Measurements from ENCODE around the gene ZNF324.
A peak's percentile ranks its signal among the peaks of the same experiment; 100 is the strongest.

ZNF324 gene

DNA sequence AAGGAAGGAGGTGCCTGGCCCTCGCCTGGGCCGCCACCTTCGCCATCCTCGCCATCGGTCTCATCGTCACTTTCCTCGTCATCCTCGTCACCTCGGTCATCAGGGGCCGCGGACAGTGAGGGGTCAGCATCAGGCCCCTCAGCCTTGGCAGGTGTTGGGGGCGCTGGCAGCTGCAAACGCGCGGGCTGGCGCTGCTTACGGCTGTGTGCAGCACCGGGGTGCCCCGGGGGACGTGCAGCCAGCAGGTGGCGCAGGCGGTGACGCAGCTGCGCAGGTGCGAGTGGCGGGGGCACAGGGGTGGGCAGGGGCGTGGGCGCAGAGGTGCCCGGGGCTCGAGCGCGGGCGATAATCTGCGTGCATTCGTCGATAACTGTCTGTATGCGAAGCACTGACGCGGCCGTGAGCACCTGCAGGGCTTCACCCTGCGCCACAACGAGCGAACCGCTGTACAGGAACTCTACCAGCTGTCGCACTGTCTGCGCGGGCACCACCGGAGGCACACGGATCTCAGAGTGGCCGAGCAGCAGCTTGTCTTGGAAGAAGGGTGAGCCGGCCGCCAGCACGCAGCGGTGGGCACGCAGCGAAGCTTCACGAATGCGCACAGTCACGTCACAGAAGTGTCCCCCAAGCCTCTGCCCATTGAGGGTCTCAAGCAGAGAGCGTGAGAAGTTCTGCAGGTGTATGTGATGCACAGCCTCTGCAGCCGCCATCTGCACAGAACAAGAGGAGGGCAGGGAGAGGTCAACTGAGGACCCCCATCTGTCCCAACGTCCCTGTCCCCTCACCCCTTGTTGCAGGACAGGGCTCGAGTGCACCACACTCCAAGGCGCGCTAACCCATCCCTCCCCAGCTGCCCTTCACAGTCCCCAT lies 50.3 kb downstream of the ZNF324 start:
- no peaks in the 10 kb centered on the region for H3K9me3 ChIP-seq (ENCODE audit: control insufficient read depth, low read length)
- H3K27ac ChIP-seq (ENCODE audit: low read depth, low read length, severe bottlenecking), result no peak overlapping the region
- no peak overlapping the region for H3K4me3 ChIP-seq (ENCODE audit: extremely low read depth, insufficient read depth, low read length, poor library complexity, severe bottlenecking)
- 95 to 97% methylated on average over 49 to 64 of the region's 65 CpGs for WGBS, 2 experiments (ENCODE audit: insufficient coverage in 2 of 2)
- peaks cover 43% of the 10 kb centered on the region for H3K36me3 ChIP-seq (ENCODE audit: control insufficient read depth, insufficient read depth, low read length)
- H3K4me1 ChIP-seq (ENCODE audit: control insufficient read depth, insufficient read depth, low read length, poor library complexity, severe bottlenecking), result peaks cover 15% of the 10 kb centered on the region

GRCh38 chr19:58518256-58519086 lies 51.6 kb downstream of the ZNF324 start:
- WGBS, 2 experiments (ENCODE audit: insufficient coverage in 2 of 2), result 36 to 39% methylated on average over 9 to 16 of the region's 22 CpGs
- peak overlapping the region; percentile 93 for H3K4me3 ChIP-seq (ENCODE audit: extremely low read depth, insufficient read depth, low read length, poor library complexity, severe bottlenecking)
- H3K9me3 ChIP-seq (ENCODE audit: control insufficient read depth, low read length), result no peaks in the 10 kb centered on the region
- H3K36me3 ChIP-seq (ENCODE audit: control insufficient read depth, insufficient read depth, low read length), result peaks cover 35% of the 10 kb centered on the region
- H3K27ac ChIP-seq (ENCODE audit: low read depth, low read length, severe bottlenecking), result peak overlapping the region; percentile 97
- H3K4me1 ChIP-seq (ENCODE audit: control insufficient read depth, insufficient read depth, low read length, poor library complexity, severe bottlenecking), result peaks cover 15% of the 10 kb centered on the region

GRCh38 chr19:58519087-58519354 lies 52.1 kb downstream of the ZNF324 start:
- no peaks in the 10 kb centered on the region for H3K9me3 ChIP-seq (ENCODE audit: control insufficient read depth, low read length)
- peaks cover 32% of the 10 kb centered on the region for H3K36me3 ChIP-seq (ENCODE audit: control insufficient read depth, insufficient read depth, low read length)
- H3K27ac ChIP-seq (ENCODE audit: low read depth, low read length, severe bottlenecking), result peak overlapping the region; percentile 97
- peak overlapping the region; percentile 93 for H3K4me3 ChIP-seq (ENCODE audit: extremely low read depth, insufficient read depth, low read length, poor library complexity, severe bottlenecking)
- WGBS, 2 experiments (ENCODE audit: insufficient coverage in 2 of 2), result 0 to 1% methylated on average over 13 to 14 of the region's 14 CpGs
- peaks cover 15% of the 10 kb centered on the region for H3K4me1 ChIP-seq (ENCODE audit: control insufficient read depth, insufficient read depth, low read length, poor library complexity, severe bottlenecking)

- WGBS, 2 experiments (ENCODE audit: insufficient coverage in 2 of 2), result 0% methylated on average over 72 to 86 of the region's 87 CpGs
- peak within 1 kb of the TSS; percentile 93 for H3K4me3 ChIP-seq (ENCODE audit: extremely low read depth, insufficient read depth, low read length, poor library complexity, severe bottlenecking)
- no peaks in the 10 kb centered on the region for H3K9me3 ChIP-seq (ENCODE audit: control insufficient read depth, low read length)
- H3K36me3 ChIP-seq (ENCODE audit: control insufficient read depth, insufficient read depth, low read length), result peaks cover 29% of the 10 kb centered on the region
- H3K27ac ChIP-seq (ENCODE audit: low read depth, low read length, severe bottlenecking), result peak within 1 kb of the TSS; percentile 97
- H3K4me1 ChIP-seq (ENCODE audit: control insufficient read depth, insufficient read depth, low read length, poor library complexity, severe bottlenecking), result peaks cover 12% of the 10 kb centered on the region
Observed at GRCh38 chr19:58519355-58520256, 52.7 kb downstream of the ZNF324 start, which contains the start of gene ZBTB45. Gene ZBTB45, minus strand, starts transcription at chr19:58519810. Its CDS starts 2,137 bp downstream, at chr19:58517673.

- Histone ChIP-seq H3K36me3 (ENCODE audit: control insufficient read depth, insufficient read depth, low read length) (peaks cover 23% of the 10 kb centered on the region), H3K4me3 (ENCODE audit: extremely low read depth, insufficient read depth, low read length, poor library complexity, severe bottlenecking) (peak overlapping the region; percentile 93), H3K27ac (ENCODE audit: low read depth, low read length, severe bottlenecking) (peak overlapping the region; percentile 97), H3K4me1 (ENCODE audit: control insufficient read depth, insufficient read depth, low read length, poor library complexity, severe bottlenecking) (peaks cover 11% of the 10 kb centered on the region), H3K9me3 (ENCODE audit: control insufficient read depth, low read length) (no peaks in the 10 kb centered on the region)
- WGBS, 2 experiments (ENCODE audit: insufficient coverage in 2 of 2), result 21 to 33% methylated on average over 2 of the region's 7 CpGs
Observed at GRCh38 chr19:58520257-58520599, 53.3 kb downstream of the ZNF324 start.

- peaks cover 8% of the 10 kb centered on the region for H3K36me3 ChIP-seq (ENCODE audit: control insufficient read depth, insufficient read depth, low read length)
- peaks cover 6% of the 10 kb centered on the region for H3K4me1 ChIP-seq (ENCODE audit: control insufficient read depth, insufficient read depth, low read length, poor library complexity, severe bottlenecking)
- no peaks in the 10 kb centered on the region for H3K9me3 ChIP-seq (ENCODE audit: control insufficient read depth, low read length)
- no peak overlapping the region for H3K27ac ChIP-seq (ENCODE audit: low read depth, low read length, severe bottlenecking)
- WGBS, 2 experiments (ENCODE audit: insufficient coverage in 2 of 2), result 88 to 100% methylated on average over 1 to 2 of the region's 4 CpGs
- H3K4me3 ChIP-seq (ENCODE audit: extremely low read depth, insufficient read depth, low read length, poor library complexity, severe bottlenecking), result no peak overlapping the region
Observed at GRCh38 chr19:58521651-58522050, 54.8 kb downstream of the ZNF324 start.

DNA sequence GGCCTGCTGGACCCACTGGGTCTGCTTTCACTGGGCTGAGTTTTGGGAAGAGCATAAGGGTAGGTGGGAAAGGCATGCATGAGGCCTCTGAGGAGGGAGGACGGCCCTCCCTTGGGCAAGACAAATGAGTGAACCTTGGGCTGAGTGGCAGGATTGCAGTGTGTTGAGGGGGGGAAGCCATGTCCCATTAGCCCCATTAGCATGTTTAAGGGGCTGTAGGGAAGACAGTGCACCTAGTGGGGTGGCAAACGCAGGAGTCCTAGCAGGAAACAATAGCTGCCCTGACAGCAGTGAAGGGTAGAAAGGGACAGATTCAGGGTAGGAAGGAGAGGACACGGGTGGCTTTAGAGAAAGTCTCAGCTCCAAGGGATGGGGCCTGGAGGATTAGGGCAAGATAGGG lies 55.8 kb downstream of the ZNF324 start:
- 33 to 37% methylated on average over 2 to 3 of the region's 3 CpGs for WGBS, 2 experiments (ENCODE audit: insufficient coverage in 2 of 2)
- no peaks in the 10 kb centered on the region for H3K9me3 ChIP-seq (ENCODE audit: control insufficient read depth, low read length)
- H3K27ac ChIP-seq (ENCODE audit: low read depth, low read length, severe bottlenecking), result no peak overlapping the region
- no peaks in the 10 kb centered on the region for H3K36me3 ChIP-seq (ENCODE audit: control insufficient read depth, insufficient read depth, low read length)
- H3K4me3 ChIP-seq (ENCODE audit: extremely low read depth, insufficient read depth, low read length, poor library complexity, severe bottlenecking), result no peak overlapping the region
- H3K4me1 ChIP-seq (ENCODE audit: control insufficient read depth, insufficient read depth, low read length, poor library complexity, severe bottlenecking), result peaks cover 6% of the 10 kb centered on the region

Data from mesodermal cell (in vitro differentiated cells).